Measurements from ENCODE around the gene CRISP2.
"Not testable (repeated sequence)": the region's sequence is repeated elsewhere in the genome, so short reads cannot be mapped to it uniquely, and the experiment has no call there.

Gene CRISP2

DNA sequence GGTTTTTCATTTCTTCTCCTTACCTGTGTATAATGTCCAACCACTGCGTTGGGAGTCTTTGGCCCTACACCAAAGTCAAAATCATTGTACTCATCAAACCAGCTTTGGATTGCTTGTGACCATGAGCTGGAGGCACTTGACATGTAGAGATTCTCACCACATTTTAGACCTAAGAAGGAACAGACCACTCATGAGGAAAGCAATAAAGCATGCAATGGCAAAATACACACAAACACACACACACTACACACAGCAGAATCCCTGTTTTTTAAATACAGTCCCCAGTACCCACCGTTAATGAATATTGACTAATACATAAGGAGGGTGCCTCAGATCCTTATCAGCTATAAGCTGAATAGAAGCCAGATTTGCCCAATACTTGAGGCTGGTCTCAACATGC is 20.3 kb upstream of the CRISP2 start (continued):
- TF ChIP-seq, protein P1, sequence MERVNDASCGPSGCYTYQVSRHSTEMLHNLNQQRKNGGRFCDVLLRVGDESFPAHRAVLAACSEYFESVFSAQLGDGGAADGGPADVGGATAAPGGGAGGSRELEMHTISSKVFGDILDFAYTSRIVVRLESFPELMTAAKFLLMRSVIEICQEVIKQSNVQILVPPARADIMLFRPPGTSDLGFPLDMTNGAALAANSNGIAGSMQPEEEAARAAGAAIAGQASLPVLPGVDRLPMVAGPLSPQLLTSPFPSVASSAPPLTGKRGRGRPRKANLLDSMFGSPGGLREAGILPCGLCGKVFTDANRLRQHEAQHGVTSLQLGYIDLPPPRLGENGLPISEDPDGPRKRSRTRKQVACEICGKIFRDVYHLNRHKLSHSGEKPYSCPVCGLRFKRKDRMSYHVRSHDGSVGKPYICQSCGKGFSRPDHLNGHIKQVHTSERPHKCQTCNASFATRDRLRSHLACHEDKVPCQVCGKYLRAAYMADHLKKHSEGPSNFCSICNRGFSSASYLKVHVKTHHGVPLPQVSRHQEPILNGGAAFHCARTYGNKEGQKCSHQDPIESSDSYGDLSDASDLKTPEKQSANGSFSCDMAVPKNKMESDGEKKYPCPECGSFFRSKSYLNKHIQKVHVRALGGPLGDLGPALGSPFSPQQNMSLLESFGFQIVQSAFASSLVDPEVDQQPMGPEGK (CRISPR knock-in tag; IDR thresholded peaks at IDR 0.05; ENCODE audit: borderline replicate concordance): no peak
- no peak for TF ChIP-seq PPARA (CRISPR knock-in tag; IDR thresholded peaks at IDR 0.05; ENCODE audit: borderline replicate concordance)

DNA sequence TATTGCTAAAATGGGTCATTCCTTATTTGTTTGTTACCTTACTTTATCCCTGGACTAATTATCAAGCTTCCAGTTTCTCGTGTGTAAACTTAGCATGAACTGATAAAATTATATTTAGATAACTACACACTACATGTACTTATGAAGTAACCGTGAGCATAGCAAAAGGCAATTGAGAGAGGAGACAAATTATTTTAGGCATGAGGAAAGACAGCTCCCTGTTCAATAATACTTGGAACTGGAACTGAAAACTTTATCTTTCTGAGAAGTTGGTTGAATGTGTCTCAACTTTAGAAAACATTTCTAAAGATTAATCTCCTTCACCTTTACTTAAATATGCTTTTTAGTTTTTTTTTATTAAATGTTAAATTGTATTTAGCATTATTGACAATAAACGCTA is 19.4 kb upstream of the CRISP2 start:
- TF ChIP-seq ZNF70 (CRISPR knock-in tag; IDR thresholded peaks at IDR 0.05) (no peak), ESRRG (CRISPR knock-in tag; IDR thresholded peaks at IDR 0.05) (no peak), ZFP3 (CRISPR knock-in tag; IDR thresholded peaks at IDR 0.05) (no peak), RARB (CRISPR knock-in tag; IDR thresholded peaks at IDR 0.05) (no peak), ARNTL (CRISPR knock-in tag; IDR thresholded peaks at IDR 0.05; ENCODE audit: borderline replicate concordance, low read depth) (no peak), CSDC2 (CRISPR knock-in tag; IDR thresholded peaks at IDR 0.05) (no peak), GLIS3 (CRISPR knock-in tag; IDR thresholded peaks at IDR 0.05) (no peak)
- TF ChIP-seq, protein P2, sequence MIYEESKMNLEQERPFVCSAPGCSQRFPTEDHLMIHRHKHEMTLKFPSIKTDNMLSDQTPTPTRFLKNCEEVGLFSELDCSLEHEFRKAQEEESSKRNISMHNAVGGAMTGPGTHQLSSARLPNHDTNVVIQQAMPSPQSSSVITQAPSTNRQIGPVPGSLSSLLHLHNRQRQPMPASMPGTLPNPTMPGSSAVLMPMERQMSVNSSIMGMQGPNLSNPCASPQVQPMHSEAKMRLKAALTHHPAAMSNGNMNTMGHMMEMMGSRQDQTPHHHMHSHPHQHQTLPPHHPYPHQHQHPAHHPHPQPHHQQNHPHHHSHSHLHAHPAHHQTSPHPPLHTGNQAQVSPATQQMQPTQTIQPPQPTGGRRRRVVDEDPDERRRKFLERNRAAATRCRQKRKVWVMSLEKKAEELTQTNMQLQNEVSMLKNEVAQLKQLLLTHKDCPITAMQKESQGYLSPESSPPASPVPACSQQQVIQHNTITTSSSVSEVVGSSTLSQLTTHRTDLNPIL (CRISPR knock-in tag; IDR thresholded peaks at IDR 0.05; ENCODE audit: low read depth): no peak
- TF ChIP-seq, protein P1 (CRISPR knock-in tag; IDR thresholded peaks at IDR 0.05; ENCODE audit: borderline replicate concordance): no peak

DNA sequence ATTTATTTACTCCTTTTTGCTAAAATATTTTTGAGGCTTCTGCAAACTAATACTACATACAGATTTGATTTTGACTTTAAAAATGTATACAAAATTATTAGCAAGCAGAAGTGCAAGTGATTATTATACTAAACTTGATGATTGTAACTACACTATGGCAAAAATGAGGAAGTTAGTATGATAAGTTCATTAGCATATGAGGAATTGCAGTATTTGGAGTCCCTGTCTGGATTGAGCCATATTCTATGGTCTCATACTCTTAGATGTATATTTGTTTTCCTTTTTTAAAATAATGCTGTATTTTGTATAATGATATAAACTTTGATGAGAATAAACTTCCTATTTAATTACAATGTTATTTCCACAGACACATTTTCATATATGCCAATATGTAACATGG is 16.9 kb upstream of the CRISP2 start:
- no peak for ATAC-seq
- no peak for TF ChIP-seq GLIS3 (CRISPR knock-in tag; IDR thresholded peaks at IDR 0.05)
- no peak for TF ChIP-seq OSR1 (CRISPR knock-in tag; IDR thresholded peaks at IDR 0.05)
- no peak for TF ChIP-seq ZNF70 (CRISPR knock-in tag; IDR thresholded peaks at IDR 0.05)
- TF ChIP-seq, protein P3, sequence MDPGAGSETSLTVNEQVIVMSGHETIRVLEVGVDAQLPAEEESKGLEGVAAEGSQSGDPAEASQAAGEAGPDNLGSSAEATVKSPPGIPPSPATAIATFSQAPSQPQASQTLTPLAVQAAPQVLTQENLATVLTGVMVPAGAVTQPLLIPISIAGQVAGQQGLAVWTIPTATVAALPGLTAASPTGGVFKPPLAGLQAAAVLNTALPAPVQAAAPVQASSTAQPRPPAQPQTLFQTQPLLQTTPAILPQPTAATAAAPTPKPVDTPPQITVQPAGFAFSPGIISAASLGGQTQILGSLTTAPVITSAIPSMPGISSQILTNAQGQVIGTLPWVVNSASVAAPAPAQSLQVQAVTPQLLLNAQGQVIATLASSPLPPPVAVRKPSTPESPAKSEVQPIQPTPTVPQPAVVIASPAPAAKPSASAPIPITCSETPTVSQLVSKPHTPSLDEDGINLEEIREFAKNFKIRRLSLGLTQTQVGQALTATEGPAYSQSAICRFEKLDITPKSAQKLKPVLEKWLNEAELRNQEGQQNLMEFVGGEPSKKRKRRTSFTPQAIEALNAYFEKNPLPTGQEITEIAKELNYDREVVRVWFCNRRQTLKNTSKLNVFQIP (CRISPR knock-in tag; IDR thresholded peaks at IDR 0.05; ENCODE audit: borderline replicate concordance, low read depth): no peak
- TF ChIP-seq, protein P1 (CRISPR knock-in tag; IDR thresholded peaks at IDR 0.05; ENCODE audit: borderline replicate concordance): no peak
- TF ChIP-seq ARNTL (CRISPR knock-in tag; IDR thresholded peaks at IDR 0.05; ENCODE audit: borderline replicate concordance, low read depth): no peak
- no peak for TF ChIP-seq ZC3H10 (CRISPR knock-in tag; IDR thresholded peaks at IDR 0.05)
- no peak for TF ChIP-seq PPARA (CRISPR knock-in tag; IDR thresholded peaks at IDR 0.05; ENCODE audit: borderline replicate concordance)
- TF ChIP-seq CSDC2 (CRISPR knock-in tag; IDR thresholded peaks at IDR 0.05): no peak

More for the DNA sequence above, 19.4 kb upstream of the CRISP2 start:
- ATAC-seq: no peak

DNA sequence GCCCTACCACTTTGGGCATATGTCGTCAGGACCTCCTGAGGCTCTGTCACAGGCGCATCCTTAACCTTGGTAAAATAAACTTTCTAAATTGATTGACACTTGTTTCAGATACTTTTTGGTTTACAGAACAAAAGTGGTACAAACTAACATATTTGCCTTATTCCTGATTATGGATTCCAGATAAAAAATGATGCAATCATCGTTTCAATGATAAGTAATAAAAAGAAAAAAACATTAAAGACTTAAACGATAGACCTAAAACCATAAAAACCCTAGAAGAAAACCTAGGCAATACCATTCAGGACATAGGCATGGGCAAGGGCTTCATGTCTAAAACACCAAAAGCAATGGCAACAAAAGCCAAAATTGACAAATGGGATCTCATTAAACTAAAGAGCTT is 10.6 kb upstream of the CRISP2 start:
- ATAC-seq: not testable (repeated sequence)

DNA sequence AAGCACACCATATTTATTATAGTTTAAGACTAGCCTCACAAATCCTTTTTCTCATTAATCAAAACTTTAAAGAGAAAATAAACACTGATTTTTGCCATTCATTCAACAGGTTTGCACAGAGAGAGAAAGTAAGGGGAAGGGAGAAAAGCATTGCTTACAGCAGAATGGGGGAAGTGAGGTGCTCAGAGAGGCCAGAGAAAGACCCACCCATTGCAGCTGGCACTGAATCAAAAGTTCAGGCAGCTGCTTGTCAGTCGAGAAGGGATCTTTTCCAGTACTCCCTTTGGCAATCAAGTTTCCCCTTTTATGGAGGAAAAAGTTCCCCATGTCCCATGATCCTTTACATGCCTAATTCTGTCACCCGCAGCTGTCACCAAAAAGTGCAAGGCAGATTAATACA is 8.0 kb upstream of the CRISP2 start:
- ATAC-seq: no peak
- TF ChIP-seq BACH2 (CRISPR knock-in tag; IDR thresholded peaks at IDR 0.05; ENCODE audit: borderline replicate concordance): no peak

DNA sequence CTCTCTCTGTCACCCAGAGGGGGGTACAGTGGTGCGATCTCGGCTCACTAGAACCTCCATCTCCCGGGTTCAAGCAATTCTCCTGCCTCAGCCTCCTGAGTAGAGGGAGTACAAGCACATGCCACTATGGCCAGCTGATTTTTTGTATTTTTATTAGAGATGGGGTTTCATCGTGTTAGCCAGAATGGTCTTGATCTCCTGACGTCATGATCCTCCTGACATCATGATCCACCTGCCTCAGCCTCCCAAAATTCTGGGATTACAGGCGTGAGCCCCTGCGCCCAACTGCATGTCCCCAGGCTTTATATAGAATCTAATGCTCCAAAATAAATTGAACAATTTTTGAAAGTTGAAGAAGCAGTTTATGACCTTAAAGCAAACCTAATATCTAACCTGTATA is 7.0 kb upstream of the CRISP2 start:
- no peak for ATAC-seq

More for the DNA sequence above, 7.0 kb upstream of the CRISP2 start:
- TF ChIP-seq, protein P2 (CRISPR knock-in tag; IDR thresholded peaks at IDR 0.05; ENCODE audit: low read depth): no peak
- TF ChIP-seq ZNF70 (CRISPR knock-in tag; IDR thresholded peaks at IDR 0.05) (no peak), ZNF565 (CRISPR knock-in tag; conservative IDR thresholded peaks at IDR 0.05; ENCODE audit: low read depth) (no peak), ZFP30 (CRISPR knock-in tag; IDR thresholded peaks at IDR 0.05) (no peak)
- TF ChIP-seq, protein P4, sequence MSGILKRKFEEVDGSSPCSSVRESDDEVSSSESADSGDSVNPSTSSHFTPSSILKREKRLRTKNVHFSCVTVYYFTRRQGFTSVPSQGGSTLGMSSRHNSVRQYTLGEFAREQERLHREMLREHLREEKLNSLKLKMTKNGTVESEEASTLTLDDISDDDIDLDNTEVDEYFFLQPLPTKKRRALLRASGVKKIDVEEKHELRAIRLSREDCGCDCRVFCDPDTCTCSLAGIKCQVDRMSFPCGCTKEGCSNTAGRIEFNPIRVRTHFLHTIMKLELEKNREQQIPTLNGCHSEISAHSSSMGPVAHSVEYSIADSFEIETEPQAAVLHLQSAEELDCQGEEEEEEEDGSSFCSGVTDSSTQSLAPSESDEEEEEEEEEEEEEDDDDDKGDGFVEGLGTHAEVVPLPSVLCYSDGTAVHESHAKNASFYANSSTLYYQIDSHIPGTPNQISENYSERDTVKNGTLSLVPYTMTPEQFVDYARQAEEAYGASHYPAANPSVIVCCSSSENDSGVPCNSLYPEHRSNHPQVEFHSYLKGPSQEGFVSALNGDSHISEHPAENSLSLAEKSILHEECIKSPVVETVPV (CRISPR knock-in tag; IDR thresholded peaks at IDR 0.05): no peak
- TF ChIP-seq, protein P5, sequence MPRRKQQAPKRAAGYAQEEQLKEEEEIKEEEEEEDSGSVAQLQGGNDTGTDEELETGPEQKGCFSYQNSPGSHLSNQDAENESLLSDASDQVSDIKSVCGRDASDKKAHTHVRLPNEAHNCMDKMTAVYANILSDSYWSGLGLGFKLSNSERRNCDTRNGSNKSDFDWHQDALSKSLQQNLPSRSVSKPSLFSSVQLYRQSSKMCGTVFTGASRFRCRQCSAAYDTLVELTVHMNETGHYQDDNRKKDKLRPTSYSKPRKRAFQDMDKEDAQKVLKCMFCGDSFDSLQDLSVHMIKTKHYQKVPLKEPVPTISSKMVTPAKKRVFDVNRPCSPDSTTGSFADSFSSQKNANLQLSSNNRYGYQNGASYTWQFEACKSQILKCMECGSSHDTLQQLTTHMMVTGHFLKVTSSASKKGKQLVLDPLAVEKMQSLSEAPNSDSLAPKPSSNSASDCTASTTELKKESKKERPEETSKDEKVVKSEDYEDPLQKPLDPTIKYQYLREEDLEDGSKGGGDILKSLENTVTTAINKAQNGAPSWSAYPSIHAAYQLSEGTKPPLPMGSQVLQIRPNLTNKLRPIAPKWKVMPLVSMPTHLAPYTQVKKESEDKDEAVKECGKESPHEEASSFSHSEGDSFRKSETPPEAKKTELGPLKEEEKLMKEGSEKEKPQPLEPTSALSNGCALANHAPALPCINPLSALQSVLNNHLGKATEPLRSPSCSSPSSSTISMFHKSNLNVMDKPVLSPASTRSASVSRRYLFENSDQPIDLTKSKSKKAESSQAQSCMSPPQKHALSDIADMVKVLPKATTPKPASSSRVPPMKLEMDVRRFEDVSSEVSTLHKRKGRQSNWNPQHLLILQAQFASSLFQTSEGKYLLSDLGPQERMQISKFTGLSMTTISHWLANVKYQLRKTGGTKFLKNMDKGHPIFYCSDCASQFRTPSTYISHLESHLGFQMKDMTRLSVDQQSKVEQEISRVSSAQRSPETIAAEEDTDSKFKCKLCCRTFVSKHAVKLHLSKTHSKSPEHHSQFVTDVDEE (CRISPR knock-in tag; IDR thresholded peaks at IDR 0.05): no peak

Data from SK-N-SH treated with all-trans-retinoic acid at 6 μM for 48 hours (cell line).